Aorta (tissue), 5 donors: ENCODE results near the gene ZNF689. TPM values are rescaled to one million over a fixed set of nuclear protein-coding genes. Genes with fewer than 3 reads are reported as not detected.
A peak's percentile ranks its signal among the peaks of the same experiment; 100 is the strongest.

Experiments
- ATAC-seq: fragments of 200-7000 bp; cut with Tn5 transposase; one replicate; pipeline ENCODE4 v1.9.1; 2022; ENCODE audit warnings: moderate library complexity; ENCODE audit not compliant: low FRiP score
- DNase-seq, 2 donors: peaks; one replicate each; pipeline ENCODE4 v3.0.0-alpha.2; 2020
- H3K27ac ChIP-seq, 2 donors: one replicate each; pipeline ENCODE4 v1.5.1; 2013; ENCODE audit warnings: low read length in 2 of 2, mild to moderate bottlenecking in 2 of 2, moderate library complexity in 2 of 2, control low read depth in 1 of 2, inconsistent platforms in 1 of 2, low read depth in 1 of 2
- H3K27me3 ChIP-seq, 2 donors: one replicate each; pipeline ENCODE4 v1.6.1; 2013; ENCODE audit warnings: control low read depth in 1 of 2, low read length in 1 of 2, mild to moderate bottlenecking in 1 of 2, moderate library complexity in 1 of 2; ENCODE audit not compliant: insufficient read depth in 2 of 2, control insufficient read depth in 1 of 2
- H3K36me3 ChIP-seq, 2 donors: one replicate each; pipeline ENCODE4 v1.6.1; 2013; ENCODE audit warnings: control low read depth in 1 of 2, low read length in 1 of 2, mild to moderate bottlenecking in 1 of 2; ENCODE audit not compliant: insufficient read depth in 2 of 2, control insufficient read depth in 1 of 2
- H3K4me1 ChIP-seq, 2 donors: one replicate each; pipeline ENCODE4 v1.6.1; 2013; ENCODE audit warnings: low read length in 2 of 2, control low read depth in 1 of 2, mild to moderate bottlenecking in 1 of 2, moderate library complexity in 1 of 2; ENCODE audit not compliant: insufficient read depth in 2 of 2, control insufficient read depth in 1 of 2
- H3K4me3 ChIP-seq, 2 donors: one replicate each; pipeline ENCODE4 v1.5.1; 2013; ENCODE audit warnings: low read length in 2 of 2, control low read depth in 1 of 2, mild to moderate bottlenecking in 1 of 2
- H3K9me3 ChIP-seq: one replicate; pipeline ENCODE4 v1.6.1; 2013; ENCODE audit warnings: mild to moderate bottlenecking, low read length; ENCODE audit not compliant: control insufficient read depth
- WGBS, 2 donors: extraction: QIAGEN DNeasy Blood & Tissue Kit; methylation state at CpG; one replicate each; pipeline ENCODE4 v1.1.7; 2013; 5-methylcytosine and 5-hydroxymethylcytosine counted together
- intact Hi-C, 2 donors: fragments of 100-400 bp; cut with DNase I; formaldehyde crosslinking; loops; one replicate each; pipeline versions ENCODE4 v1.14.2 to v1.15.0; 2022
- polyA plus RNA-seq, 2 donors: library from polyadenylated mRNA; stranded (reverse); fragments of 200-250 nt; gene quantifications; one replicate each; pipeline ENCODE4 v1.2.3, GENCODE V29; 2013
- total RNA-seq, 2 donors: library from RNA; stranded (reverse); fragmentation: NEBNext Ultra II Directional; extraction: Animal tissue kit (Norgen Biotek cat#: 25700); gene quantifications; one replicate each; pipeline ENCODE4 v1.2.1, GENCODE V29; 2021
- donor health status: healthy with polysubstance abuse.
- donor health status: Bipolar disorder and iron deficiency.
- donor health status: DM: no; HTN: no; CAD: no.
- donor health status: DM: no; HTN: no; CAD: no.
- donor health status: DM: yes; HTN: yes; CAD: no.

ZNF689 gene
- total and polyA plus RNA-seq, 4 donors = 2.9 to 7.1 (median 4.5) TPM

DNA sequence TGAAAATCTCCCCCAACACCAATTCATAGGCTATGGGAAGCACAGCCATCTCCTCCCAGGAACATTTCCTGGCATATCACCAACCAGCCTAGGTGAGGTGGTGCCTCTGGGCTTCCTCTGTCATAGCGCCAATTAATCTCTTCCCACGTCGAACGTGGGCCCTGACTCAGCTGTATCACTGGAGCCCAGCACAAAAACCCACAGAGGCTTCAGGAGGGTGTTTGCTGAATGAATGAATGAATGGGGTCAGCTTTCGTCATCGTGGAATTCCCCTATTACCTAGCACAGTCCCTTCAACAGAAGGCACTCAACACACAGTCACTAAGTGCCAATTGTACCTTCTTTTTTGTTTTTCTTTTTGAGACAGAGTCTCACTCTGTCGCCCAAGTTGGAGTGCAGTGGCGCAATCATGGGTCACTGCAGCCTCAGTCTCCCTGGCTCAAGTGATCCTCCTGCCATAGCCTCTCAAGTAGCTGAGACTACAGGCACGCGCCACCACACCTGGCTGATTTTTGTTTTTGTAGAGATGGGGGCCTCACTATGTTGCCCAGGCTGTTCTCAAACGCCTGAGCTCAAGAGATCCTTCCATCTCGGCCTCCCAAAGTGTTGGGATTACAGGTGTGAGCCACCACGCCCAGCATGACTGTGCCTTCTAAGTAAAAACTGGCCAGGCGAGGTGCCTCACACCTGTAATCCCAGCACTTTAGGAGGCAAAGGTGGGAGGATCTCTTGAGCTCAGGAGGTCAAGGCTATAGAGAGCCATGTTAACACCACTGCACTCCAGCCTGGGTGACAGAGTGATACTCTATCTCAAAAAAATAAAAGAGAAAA, 42.8 kb downstream of the ZNF689 start:
- no peak overlapping the region for H3K27ac ChIP-seq
- intact Hi-C loops = no loop called here
- no peaks in the 10 kb centered on the region for H3K36me3 ChIP-seq
- ATAC-seq = no peak
- H3K4me1 ChIP-seq = no peaks in the 10 kb centered on the region
- DNase-seq = no peak
- no peaks in the 10 kb centered on the region for H3K27me3 ChIP-seq
- no peak overlapping the region for H3K4me3 ChIP-seq
- 86 to 89% methylated on average over 14 of the region's 14 CpGs for WGBS, 2 donors
- H3K9me3 ChIP-seq = no peaks in the 10 kb centered on the region

DNA sequence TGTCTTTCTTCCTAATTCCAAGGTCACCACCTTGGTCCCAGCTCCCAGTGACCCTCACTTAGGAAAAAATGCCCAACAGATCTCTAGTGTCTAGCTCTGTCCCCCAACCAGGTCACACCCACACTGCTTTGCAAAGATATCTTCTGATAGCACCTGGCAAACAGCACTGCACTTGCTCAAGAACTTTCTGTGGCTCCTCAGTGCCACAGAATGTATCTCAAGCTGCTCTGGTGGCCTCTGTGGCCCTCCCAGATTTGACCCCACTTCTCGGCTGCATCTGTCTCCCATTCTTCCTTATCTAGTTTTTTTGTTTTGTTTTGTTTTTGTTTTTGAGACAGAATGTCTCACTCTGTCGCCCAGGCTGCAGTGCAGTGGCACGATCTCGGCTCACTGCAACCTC, 43.7 kb downstream of the ZNF689 start:
- 78 to 82% methylated on average over 4 of the region's 4 CpGs for WGBS, 2 donors

DNA sequence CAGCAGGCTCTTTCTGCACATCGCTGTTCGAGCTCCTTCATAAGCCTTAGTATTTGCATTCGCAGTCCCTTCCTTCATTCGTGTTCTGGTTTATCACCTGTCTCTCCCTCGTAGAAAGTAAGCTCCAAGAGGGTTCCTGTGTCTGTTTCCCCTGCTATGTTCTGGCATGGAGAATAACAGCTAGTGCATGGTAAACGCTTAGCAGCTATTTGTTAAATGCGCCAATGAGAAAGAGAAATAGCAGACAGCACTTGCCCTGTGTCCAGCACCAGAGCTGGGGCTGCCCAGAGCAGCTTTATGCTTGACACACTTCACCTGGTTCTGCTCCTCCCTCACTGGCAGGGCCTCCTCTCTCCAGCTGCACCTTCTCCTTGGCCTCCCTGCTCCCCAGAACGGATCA, 44.2 kb downstream of the ZNF689 start:
- H3K4me3 ChIP-seq = no peak overlapping the region
- ATAC-seq = no peak
- intact Hi-C loops = no loop called here
- DNase-seq = no peak
- H3K4me1 ChIP-seq = no peaks in the 10 kb centered on the region
- H3K9me3 ChIP-seq = no peaks in the 10 kb centered on the region
- 64 to 75% methylated on average over 8 of the region's 8 CpGs for WGBS, 2 donors
- H3K27me3 ChIP-seq = no peaks in the 10 kb centered on the region
- no peaks in the 10 kb centered on the region for H3K36me3 ChIP-seq
- H3K27ac ChIP-seq = no peak overlapping the region

More for the DNA sequence above, 43.7 kb downstream of the ZNF689 start:
- Histone ChIP-seq H3K27me3 (no peaks in the 10 kb centered on the region), H3K36me3 (no peaks in the 10 kb centered on the region), H3K4me3 (no peak overlapping the region), H3K4me1 (no peaks in the 10 kb centered on the region), H3K9me3 (no peaks in the 10 kb centered on the region), H3K27ac (no peak overlapping the region)
- intact Hi-C loops = no loop called here
- ATAC-seq = no peak
- DNase-seq = no peak

DNA sequence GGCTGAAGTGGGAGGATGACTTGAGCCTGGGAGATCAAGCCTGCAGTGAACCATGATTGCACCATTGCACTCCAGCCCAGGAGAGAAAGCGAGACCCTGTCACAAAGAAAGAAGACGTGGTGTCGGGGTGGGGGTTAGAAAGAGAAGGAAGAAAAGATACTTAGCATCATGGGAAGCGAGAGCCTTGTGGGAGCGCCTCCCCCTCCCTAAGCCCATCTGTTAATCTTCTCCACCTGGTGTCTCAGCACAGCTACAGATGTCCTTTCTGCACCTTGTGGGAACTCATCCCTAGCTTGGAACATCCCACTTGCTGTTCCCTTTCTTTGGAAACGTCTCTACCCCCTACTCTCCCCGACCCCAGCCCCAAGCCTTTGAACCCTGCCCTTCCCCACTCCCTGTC, 44.7 kb downstream of the ZNF689 start:
- intact Hi-C loops = no loop called here
- H3K36me3 ChIP-seq = no peaks in the 10 kb centered on the region
- 53 to 63% methylated on average over 7 of the region's 7 CpGs for WGBS, 2 donors
- no peaks in the 10 kb centered on the region for H3K27me3 ChIP-seq
- no peaks in the 10 kb centered on the region for H3K4me1 ChIP-seq
- no peak for ATAC-seq
- DNase-seq = no peak
- H3K27ac ChIP-seq = no peak overlapping the region
- no peaks in the 10 kb centered on the region for H3K9me3 ChIP-seq
- H3K4me3 ChIP-seq = no peak overlapping the region

DNA sequence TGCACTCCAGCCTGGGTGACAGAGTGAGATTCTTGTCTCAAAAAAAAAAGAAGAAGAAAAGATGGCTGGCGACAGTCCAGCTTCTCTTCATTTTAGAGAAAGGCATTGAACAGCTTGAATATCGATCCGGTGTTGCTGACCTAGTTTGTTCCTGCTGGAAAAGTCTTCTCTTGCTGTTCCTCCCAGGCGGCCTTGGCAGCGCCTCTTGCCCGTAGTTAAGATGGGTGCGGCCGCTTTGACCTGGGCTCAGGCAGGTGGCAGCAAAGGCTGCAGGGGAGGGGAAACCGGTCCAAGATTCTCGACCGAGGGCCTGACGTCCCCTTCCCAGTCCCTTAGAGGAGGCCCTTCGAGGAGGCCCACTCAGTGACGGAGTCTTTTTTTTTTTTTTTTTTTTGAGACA, 48.2 kb downstream of the ZNF689 start:
- Histone ChIP-seq H3K4me3 (no peak overlapping the region), H3K27me3 (no peaks in the 10 kb centered on the region), H3K4me1 (no peaks in the 10 kb centered on the region), H3K36me3 (no peaks in the 10 kb centered on the region), H3K27ac (no peak overlapping the region), H3K9me3 (no peaks in the 10 kb centered on the region)
- DNase-seq (no peak), ATAC-seq (no peak)
- WGBS, 2 donors = 95 to 97% methylated on average over 14 of the region's 14 CpGs
- intact Hi-C loops = no loop called here

DNA sequence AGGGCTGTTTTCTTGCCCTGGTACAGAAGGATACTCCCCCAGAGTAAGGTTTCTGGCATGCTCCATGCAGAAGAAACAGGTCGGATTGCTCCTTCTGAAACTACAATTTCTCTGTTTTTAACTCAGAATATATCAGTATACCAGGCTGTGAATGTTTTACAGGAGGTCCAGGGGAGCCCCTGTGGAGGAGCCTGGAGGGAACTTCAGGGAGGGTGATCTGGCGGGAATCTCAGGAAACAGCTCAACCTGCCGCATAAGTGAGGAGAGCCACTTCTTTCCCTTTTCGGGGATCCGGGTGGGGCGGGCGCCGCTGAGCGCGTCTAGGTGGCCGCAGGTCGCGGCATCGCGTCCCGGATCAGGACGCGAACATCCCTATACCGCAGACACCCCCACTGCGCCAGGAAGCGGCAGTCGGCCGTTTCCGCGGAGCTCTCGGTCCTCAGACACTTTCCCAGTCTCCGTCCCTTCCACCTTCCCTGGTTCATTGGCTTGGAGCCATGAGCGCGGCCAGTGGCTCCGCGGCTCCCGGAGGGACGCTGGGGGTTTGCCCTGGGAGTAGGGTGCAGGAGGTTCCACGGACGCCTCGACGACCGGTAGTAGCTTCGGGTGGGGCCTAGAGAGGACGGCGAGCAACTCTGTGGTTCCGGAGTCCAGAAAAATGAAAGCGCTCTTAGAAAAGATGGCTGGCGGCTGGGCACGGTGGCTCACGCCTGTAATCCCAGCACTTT, 48.9 kb downstream of the ZNF689 start:
- no peaks in the 10 kb centered on the region for H3K27me3 ChIP-seq
- no peak for ATAC-seq
- no peaks in the 10 kb centered on the region for H3K9me3 ChIP-seq
- no peak overlapping the region for H3K27ac ChIP-seq
- WGBS, 2 donors = 12 to 15% methylated on average over 46 of the region's 46 CpGs
- intact Hi-C loops = no loop called here
- H3K36me3 ChIP-seq = no peaks in the 10 kb centered on the region
- DNase-seq = peak; percentile 66 to 79
- peak overlapping the region in 1 of 2 donors; percentile 28 for H3K4me3 ChIP-seq
- H3K4me1 ChIP-seq = no peaks in the 10 kb centered on the region

DNA sequence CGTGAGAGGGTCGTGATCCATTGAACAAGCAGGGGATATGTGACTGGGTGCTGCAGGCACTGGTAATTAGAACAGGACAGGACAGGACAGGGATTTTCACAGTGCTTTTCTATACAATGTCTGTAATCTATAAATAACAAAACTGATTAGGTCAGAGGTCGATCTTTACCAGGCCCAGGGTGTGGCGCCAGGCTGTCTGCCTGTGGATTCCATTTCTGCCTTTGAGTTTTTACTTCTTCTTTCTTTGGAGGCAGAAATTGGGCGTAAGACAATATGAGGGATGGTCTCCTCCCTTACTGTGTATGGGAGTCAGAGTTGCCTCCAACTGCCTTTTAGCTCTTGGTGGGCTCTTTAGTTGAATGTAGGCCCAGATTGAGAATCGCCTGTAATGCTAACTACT, 50.5 kb downstream of the ZNF689 start:
- H3K27me3 ChIP-seq = no peaks in the 10 kb centered on the region
- WGBS, 2 donors = 91 to 96% methylated on average over 6 of the region's 6 CpGs
- no peak overlapping the region for H3K4me3 ChIP-seq
- DNase-seq (no peak), ATAC-seq (no peak)
- no peak overlapping the region for H3K27ac ChIP-seq
- no peaks in the 10 kb centered on the region for H3K9me3 ChIP-seq
- intact Hi-C loops = no loop called here
- H3K36me3 ChIP-seq = peaks cover 0 to 4% of the 10 kb centered on the region in 2 donors
- H3K4me1 ChIP-seq = no peaks in the 10 kb centered on the region

DNA sequence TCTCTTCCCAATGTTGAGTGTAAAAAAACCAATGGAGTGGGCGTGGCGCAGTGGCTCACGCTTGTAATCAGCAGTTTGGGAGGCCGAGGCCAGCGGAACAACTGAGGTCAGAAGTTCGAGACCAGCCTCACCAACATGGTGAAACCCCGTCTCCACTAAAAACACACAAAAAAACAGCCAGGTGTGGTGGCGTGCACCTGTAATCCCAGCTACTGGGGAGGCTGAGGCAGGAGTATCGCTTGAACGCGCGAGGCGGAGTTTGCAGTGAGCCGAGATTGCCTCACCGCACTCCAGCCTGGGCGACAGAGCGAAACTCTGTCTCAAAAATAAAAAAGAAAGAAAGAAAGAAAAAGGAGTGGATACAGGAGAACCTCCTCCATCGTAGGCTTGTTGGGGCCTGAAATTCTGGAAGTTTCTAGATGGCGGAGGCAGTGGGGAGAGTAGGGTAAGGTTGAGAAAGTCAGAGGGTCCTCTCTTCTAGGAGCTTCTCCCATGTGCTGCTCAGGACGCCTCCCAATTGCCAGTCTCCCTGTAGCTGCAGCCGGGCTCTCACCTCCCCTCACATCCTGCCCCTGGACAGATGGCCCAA, 51.3 kb downstream of the ZNF689 start:
- 89 to 91% methylated on average over 21 of the region's 21 CpGs for WGBS, 2 donors
- Histone ChIP-seq H3K27ac (no peak overlapping the region), H3K27me3 (no peaks in the 10 kb centered on the region), H3K4me1 (no peaks in the 10 kb centered on the region), H3K36me3 (peaks cover 0 to 4% of the 10 kb centered on the region in 2 donors), H3K4me3 (no peak overlapping the region), H3K9me3 (no peaks in the 10 kb centered on the region)
- no peak for ATAC-seq
- intact Hi-C loops = loop anchor here in 1 of 2 donors (1.0 kb wide), 1 partner anchor 12 kb away; the partner anchor contains the start of gene ZNF688
- DNase-seq = peak in 1 of 2 donors; percentile 82
